Neural cell (in vitro differentiated cells): ENCODE data around the gene MYADML2. TPM values are rescaled to one million over a fixed set of nuclear protein-coding genes. Genes with fewer than 3 reads are reported as not detected.
"Not testable (repeated sequence)": the region's sequence is repeated elsewhere in the genome, so short reads cannot be mapped to it uniquely, and the experiment has no call there.

Source experiments
- H2AFZ ChIP-seq: fragments of 200-600, 300-800 bp; sonication (generic), shearing (Covaris generic); 2 replicates; pipeline ENCODE4 v1.6.0; 2014; ENCODE audit warnings: low read depth, mild to moderate bottlenecking, antibody characterized with exemption, low read length, moderate library complexity
- H3F3A ChIP-seq: fragments of 200-600 bp; shearing (Covaris generic); 2 replicates; pipeline ENCODE4 v1.6.1; 2016; ENCODE audit warnings: mild to moderate bottlenecking, moderate library complexity, mixed read lengths, antibody characterized with exemption, low read length; ENCODE audit not compliant: insufficient read depth, poor library complexity, severe bottlenecking
- H3K27ac ChIP-seq: fragments of 200-600, 300-800 bp; sonication (generic), shearing (Covaris generic); 2 replicates; pipeline ENCODE4 v1.5.1; 2014; ENCODE audit warnings: mild to moderate bottlenecking, low read length, moderate library complexity
- H3K27me3 ChIP-seq: fragments of 300-800, 200-600 bp; sonication (generic), shearing (Covaris generic); 2 replicates; pipeline ENCODE4 v1.6.0; 2014; ENCODE audit warnings: mild to moderate bottlenecking, low read depth, low read length, moderate library complexity; ENCODE audit not compliant: insufficient read depth
- H3K36me3 ChIP-seq: fragments of 300-800, 200-600 bp; sonication (generic), shearing (Covaris generic); 2 replicates; pipeline ENCODE4 v1.5.1; 2014; ENCODE audit warnings: mild to moderate bottlenecking, antibody characterized with exemption, low read length, moderate library complexity; ENCODE audit not compliant: insufficient read depth
- H3K4me2 ChIP-seq: fragments of 300-800, 200-600 bp; sonication (generic), shearing (Covaris generic); 2 replicates; pipeline ENCODE4 v1.6.0; 2014; ENCODE audit warnings: mild to moderate bottlenecking, low read length
- H3K4me3 ChIP-seq: fragments of 300-800, 200-600 bp; sonication (generic), shearing (Covaris generic); 2 replicates; pipeline ENCODE4 v1.5.1; 2014; ENCODE audit warnings: mild to moderate bottlenecking, low read length, moderate library complexity
- H3K79me2 ChIP-seq: fragments of 200-600 bp; shearing (Covaris generic); replicated peaks from 2 replicates; pipeline ENCODE4 v1.6.0; 2014; ENCODE audit warnings: mild to moderate bottlenecking, low read length, moderate library complexity; ENCODE audit not compliant: insufficient read depth
- H3K9ac ChIP-seq: fragments of 300-800, 200-600 bp; sonication (generic), shearing (Covaris generic); 2 replicates; pipeline ENCODE4 v1.6.1; 2016; ENCODE audit warnings: mild to moderate bottlenecking, low read length, mixed read lengths
- H3K9me2 ChIP-seq: fragments of 200-600 bp; shearing (Covaris generic); 2 replicates; pipeline ENCODE4 v1.6.1; 2016; ENCODE audit warnings: mild to moderate bottlenecking, low read length, mixed read lengths; ENCODE audit not compliant: insufficient read depth
- H3K9me3 ChIP-seq: fragments of 200-600, 300-800 bp; sonication (generic), shearing (Covaris generic); 2 replicates; pipeline ENCODE4 v1.6.1; 2016; ENCODE audit warnings: mild to moderate bottlenecking, mixed run types, low read length, moderate library complexity, mixed read lengths
- H4K20me1 ChIP-seq: fragments of 200-600 bp; shearing (Covaris generic); 2 replicates; pipeline ENCODE4 v1.6.1; 2016; ENCODE audit warnings: mild to moderate bottlenecking, mixed run types; ENCODE audit not compliant: insufficient read depth
- CTCF ChIP-seq: fragments of 450-650 bp; IDR thresholded peaks from 2 replicates; pipeline ENCODE4 v1.5.1; 2014; ENCODE audit warnings: antibody characterized with exemption, mild to moderate bottlenecking, moderate library complexity; ENCODE audit not compliant: poor library complexity, severe bottlenecking
- EP300 ChIP-seq: fragments of 450-650 bp; conservative IDR thresholded peaks from 2 replicates; pipeline ENCODE4 v1.6.1; 2014; ENCODE audit warnings: antibody characterized with exemption, mild to moderate bottlenecking, moderate library complexity; ENCODE audit not compliant: poor library complexity, severe bottlenecking
- EZH2 ChIP-seq: fragments of 200-600, 300-800 bp; shearing (Covaris generic), sonication (generic); IDR thresholded peaks from 2 replicates; pipeline ENCODE4 v1.6.1; 2014; ENCODE audit warnings: antibody characterized with exemption, low read length, borderline replicate concordance, mild to moderate bottlenecking; ENCODE audit not compliant: insufficient read depth, poor library complexity, severe bottlenecking
- MXI1 ChIP-seq: fragments of 450-650 bp; conservative IDR thresholded peaks from 2 replicates; pipeline ENCODE4 v1.6.1; 2014; ENCODE audit warnings: antibody characterized with exemption, mild to moderate bottlenecking; ENCODE audit not compliant: poor library complexity, severe bottlenecking
- POLR2AphosphoS5 ChIP-seq: IDR thresholded peaks from 2 replicates; pipeline ENCODE4 v1.6.1; 2012
- RAD21 ChIP-seq: fragments of 450-650 bp; conservative IDR thresholded peaks from 2 replicates; pipeline ENCODE4 v1.6.1; 2014; ENCODE audit warnings: antibody characterized with exemption, mild to moderate bottlenecking, moderate library complexity
- REST ChIP-seq: IDR thresholded peaks from 2 replicates; pipeline ENCODE4 v1.6.1; 2012; ENCODE audit warnings: borderline replicate concordance
- SMC3 ChIP-seq: fragments of 450-650 bp; conservative IDR thresholded peaks from 2 replicates; pipeline ENCODE4 v1.6.1; 2014; ENCODE audit warnings: antibody characterized with exemption, mild to moderate bottlenecking, moderate library complexity; ENCODE audit not compliant: poor library complexity
- TAF1 ChIP-seq: IDR thresholded peaks from 2 replicates; pipeline ENCODE4 v1.6.1; 2012; ENCODE audit warnings: low read depth
- polyA plus RNA-seq: library from polyadenylated mRNA; depleted of rRNA; stranded (reverse); fragments of >200 nt; gene quantifications from 2 replicates; pipeline ENCODE4 v1.2.3, GENCODE V29; 2014

MYADML2 gene
- polyA plus RNA-seq, 1 donor from 2014 or later = 1.1 TPM

DNA sequence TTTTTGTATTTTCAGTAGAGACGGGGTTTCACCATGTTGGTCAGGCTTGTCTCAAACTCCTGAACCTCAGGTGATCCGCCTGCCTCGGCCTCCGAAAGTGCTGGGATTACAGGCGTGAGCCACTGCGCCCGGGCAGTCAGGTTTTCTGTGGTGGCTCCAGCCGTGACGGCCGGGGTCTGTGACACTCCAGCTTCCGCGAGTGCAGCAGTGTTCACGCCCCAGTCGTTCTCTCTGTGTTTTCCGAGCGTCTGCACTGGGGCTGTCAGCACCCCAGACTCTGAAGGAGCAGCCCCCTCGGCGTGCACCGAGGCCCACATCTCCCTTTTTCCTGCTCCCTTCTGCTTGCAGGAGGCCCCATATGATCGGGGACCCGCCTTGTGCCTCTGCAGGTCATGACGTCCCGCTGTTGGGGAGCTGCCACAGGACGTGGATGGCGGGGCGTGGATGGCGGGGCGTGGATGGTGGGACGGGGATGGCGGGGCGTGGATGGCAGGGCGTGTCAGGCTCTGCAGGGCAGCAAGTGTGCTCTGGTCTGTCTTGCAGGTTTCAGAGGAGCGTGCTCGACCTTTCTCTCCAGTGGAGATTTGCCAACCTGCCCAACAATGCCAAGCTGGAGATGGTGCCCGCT, 36.1 kb upstream of the MYADML2 start:
- H3K9ac ChIP-seq = no peak overlapping the region
- H3K4me3 ChIP-seq = no peak overlapping the region
- TF ChIP-seq EZH2 (no peak), EP300 (no peak), SMC3 (no peak), REST (no peak), MXI1 (no peak), TAF1 (no peak), POLR2AphosphoS5 (no peak), CTCF (no peak)
- no peaks in the 10 kb centered on the region for H3K36me3 ChIP-seq
- no peaks in the 10 kb centered on the region for H3K79me2 ChIP-seq
- H4K20me1 ChIP-seq = no peaks in the 10 kb centered on the region
- H3K4me2 ChIP-seq = no peak overlapping the region
- no peaks in the 10 kb centered on the region for H3K27me3 ChIP-seq
- no peak overlapping the region for H3K27ac ChIP-seq
- no peaks in the 10 kb centered on the region for H3K9me2 ChIP-seq
- H3K9me3 ChIP-seq = no peaks in the 10 kb centered on the region
- H2AFZ ChIP-seq = no peak overlapping the region
- no peaks in the 10 kb centered on the region for H3F3A ChIP-seq

- not testable (repeated sequence) for H4K20me1 ChIP-seq, H3K4me3 ChIP-seq, H3K9ac ChIP-seq, H3K9me3 ChIP-seq, H3K36me3 ChIP-seq, H3K4me2 ChIP-seq, H3K9me2 ChIP-seq, H3K79me2 ChIP-seq, H3K27ac ChIP-seq, H3F3A ChIP-seq, H3K27me3 ChIP-seq, H2AFZ ChIP-seq
These were observed 34.5 kb upstream of the MYADML2 start for GRCh38 chr17:81981511-81981910.

GRCh38 chr17:81980707-81981343, 33.8 kb upstream of the MYADML2 start:
- Histone ChIP-seq H3K36me3 (no peaks in the 10 kb centered on the region), H3K9ac (no peak overlapping the region), H2AFZ (no peak overlapping the region), H3K9me3 (no peaks in the 10 kb centered on the region), H3K27me3 (no peaks in the 10 kb centered on the region), H3K27ac (no peak overlapping the region), H3F3A (no peaks in the 10 kb centered on the region), H3K4me2 (no peak overlapping the region), H3K9me2 (no peaks in the 10 kb centered on the region), H3K79me2 (no peaks in the 10 kb centered on the region), H3K4me3 (no peak overlapping the region), H4K20me1 (no peaks in the 10 kb centered on the region)
- TF ChIP-seq RAD21 = no peak
- no peak for TF ChIP-seq EZH2
- no peak for TF ChIP-seq SMC3
- no peak for TF ChIP-seq CTCF
- no peak for TF ChIP-seq POLR2AphosphoS5
- no peak for TF ChIP-seq REST
- no peak for TF ChIP-seq EP300
- TF ChIP-seq TAF1 = no peak
- no peak for TF ChIP-seq MXI1
